Chondrocyte (in vitro differentiated cells): ENCODE data around the gene DCTD. TPM values are rescaled to one million over a fixed set of nuclear protein-coding genes. Genes with fewer than 3 reads are reported as not detected.

Experiments used
- DNase-seq: peaks from one replicate; pipeline ENCODE4 v3.0.0; 2021; ENCODE audit warnings: mixed read lengths, low spot score
- H3K27ac Mint-ChIP-seq: one replicate; pipeline ENCODE4 v1.8.0; 2021; ENCODE audit warnings: mild to moderate bottlenecking, moderate library complexity, mixed read lengths; ENCODE audit not compliant: unreplicated experiment
- H3K27me3 Mint-ChIP-seq: 2 replicates; pipeline ENCODE4 v1.8.0; 2021; ENCODE audit warnings: low read depth, mixed read lengths
- H3K36me3 Mint-ChIP-seq: 2 replicates; pipeline ENCODE4 v1.8.0; 2021; ENCODE audit warnings: low read depth, mixed read lengths
- H3K4me1 Mint-ChIP-seq: 2 replicates; pipeline ENCODE4 v1.8.0; 2021; ENCODE audit warnings: low read depth, mild to moderate bottlenecking, mixed read lengths
- H3K4me3 Mint-ChIP-seq: one replicate; pipeline ENCODE4 v1.8.0; 2021; ENCODE audit warnings: mild to moderate bottlenecking, moderate library complexity, mixed read lengths; ENCODE audit not compliant: unreplicated experiment
- H3K9me3 Mint-ChIP-seq: 2 replicates; pipeline ENCODE4 v1.8.0; 2021; ENCODE audit warnings: low read depth, mixed read lengths
- CTCF ChIP-seq: fragments of 200-600 bp; sonication (generic); IDR thresholded peaks from 2 replicates; pipeline ENCODE4 v1.5.0; 2021; ENCODE audit warnings: antibody characterized with exemption, mild to moderate bottlenecking, moderate library complexity
- total RNA-seq: library from RNA; stranded (reverse); gene quantifications from 3 replicates; pipeline ENCODE4 v1.2.1, GENCODE V29; 2021

DCTD gene
- total RNA-seq, 1 donor from 2014 or later: 130 TPM

- H3K4me1 Mint-ChIP-seq: no peaks in the 10 kb centered on the region
- DNase-seq: no peak
- TF ChIP-seq CTCF: no peak
- H3K27me3 Mint-ChIP-seq: no peaks in the 10 kb centered on the region
- no peak overlapping the region for H3K4me3 Mint-ChIP-seq
- H3K36me3 Mint-ChIP-seq: peaks cover 2% of the 10 kb centered on the region
- H3K9me3 Mint-ChIP-seq: peaks cover 13% of the 10 kb centered on the region
- no peak overlapping the region for H3K27ac Mint-ChIP-seq
Measured at GRCh38 chr4:182858711-182859110, 58.5 kb downstream of the DCTD start.

- Mint-ChIP-seq H3K27ac (no peak overlapping the region), H3K36me3 (peaks cover 2% of the 10 kb centered on the region), H3K4me1 (no peaks in the 10 kb centered on the region)
Measured at GRCh38 chr4:182856862-182857261, 60.3 kb downstream of the DCTD start.

GRCh38 chr4:182855877-182856276, 61.3 kb downstream of the DCTD start:
- H3K9me3 Mint-ChIP-seq: peaks cover 23% of the 10 kb centered on the region
- H3K36me3 Mint-ChIP-seq: peaks cover 2% of the 10 kb centered on the region
- H3K4me1 Mint-ChIP-seq: no peaks in the 10 kb centered on the region
- DNase-seq: peak; percentile 59
- no peak overlapping the region for H3K4me3 Mint-ChIP-seq
- TF ChIP-seq CTCF: no peak
- no peak overlapping the region for H3K27ac Mint-ChIP-seq
- H3K27me3 Mint-ChIP-seq: no peaks in the 10 kb centered on the region

More at GRCh38 chr4:182856862-182857261, 60.3 kb downstream of the DCTD start:
- peak; percentile 72 for DNase-seq
- Mint-ChIP-seq H3K9me3 (peaks cover 23% of the 10 kb centered on the region), H3K4me3 (no peak overlapping the region), H3K27me3 (no peaks in the 10 kb centered on the region)
- TF ChIP-seq CTCF: no peak

GRCh38 chr4:182855312-182855711, 61.9 kb downstream of the DCTD start:
- H3K27ac Mint-ChIP-seq: no peak overlapping the region

GRCh38 chr4:182854466-182854865, 62.7 kb downstream of the DCTD start:
- H3K36me3 Mint-ChIP-seq: peaks cover 2% of the 10 kb centered on the region
- H3K27me3 Mint-ChIP-seq: no peaks in the 10 kb centered on the region
- H3K9me3 Mint-ChIP-seq: peaks cover 17% of the 10 kb centered on the region
- no peaks in the 10 kb centered on the region for H3K4me1 Mint-ChIP-seq
- no peak overlapping the region for H3K27ac Mint-ChIP-seq
- no peak overlapping the region for H3K4me3 Mint-ChIP-seq
- TF ChIP-seq CTCF: no peak
- DNase-seq: no peak

More at GRCh38 chr4:182855312-182855711, 61.9 kb downstream of the DCTD start:
- no peak for DNase-seq
- Mint-ChIP-seq H3K27me3 (no peaks in the 10 kb centered on the region), H3K4me3 (no peak overlapping the region), H3K4me1 (no peaks in the 10 kb centered on the region), H3K9me3 (peaks cover 23% of the 10 kb centered on the region), H3K36me3 (peaks cover 2% of the 10 kb centered on the region)
- no peak for TF ChIP-seq CTCF
